ENCODE results near the gene UFSP2. TPM values are rescaled to one million over a fixed set of nuclear protein-coding genes. Genes with fewer than 3 reads are reported as not detected.

The UFSP2 gene
- total RNA-seq, 1 donor from 2014 or later = 28.3 TPM

DNA sequence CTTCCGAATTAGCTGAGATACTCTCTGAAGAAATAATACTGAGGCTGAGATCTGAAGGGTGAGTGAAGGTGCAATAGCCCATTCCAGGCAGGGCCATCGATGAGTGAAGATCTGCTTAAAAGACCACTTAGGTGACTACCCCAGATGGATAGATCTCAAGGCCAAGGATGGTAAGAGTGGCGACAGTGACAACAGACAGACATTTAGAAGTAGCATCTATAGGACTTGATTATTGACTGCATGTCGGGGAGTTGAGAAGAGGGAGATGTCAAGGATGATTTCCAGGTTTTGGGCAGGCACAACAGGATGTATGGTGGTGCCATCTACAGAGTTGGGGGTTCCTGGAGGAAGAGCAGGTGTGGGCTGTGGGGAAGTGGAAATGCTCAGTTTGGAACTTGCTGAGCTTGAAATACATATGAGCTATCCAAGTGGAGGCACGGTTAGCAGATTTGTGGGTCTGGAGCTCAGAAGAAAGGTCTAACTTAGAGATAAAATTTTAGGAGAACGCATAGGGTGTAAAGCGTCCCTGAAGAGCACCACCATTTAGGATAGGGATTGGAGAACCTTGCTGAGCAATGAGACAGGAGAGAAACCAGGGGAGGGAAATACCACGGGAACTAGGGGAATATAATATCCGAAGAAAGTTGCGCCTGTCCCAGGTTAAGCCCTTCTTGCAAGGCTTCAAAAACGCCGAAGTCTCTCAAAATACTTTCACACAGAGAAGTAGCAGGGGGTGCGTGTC lies 688 bp downstream of the UFSP2 start:
- peak; percentile 9 for ATAC-seq

DNA sequence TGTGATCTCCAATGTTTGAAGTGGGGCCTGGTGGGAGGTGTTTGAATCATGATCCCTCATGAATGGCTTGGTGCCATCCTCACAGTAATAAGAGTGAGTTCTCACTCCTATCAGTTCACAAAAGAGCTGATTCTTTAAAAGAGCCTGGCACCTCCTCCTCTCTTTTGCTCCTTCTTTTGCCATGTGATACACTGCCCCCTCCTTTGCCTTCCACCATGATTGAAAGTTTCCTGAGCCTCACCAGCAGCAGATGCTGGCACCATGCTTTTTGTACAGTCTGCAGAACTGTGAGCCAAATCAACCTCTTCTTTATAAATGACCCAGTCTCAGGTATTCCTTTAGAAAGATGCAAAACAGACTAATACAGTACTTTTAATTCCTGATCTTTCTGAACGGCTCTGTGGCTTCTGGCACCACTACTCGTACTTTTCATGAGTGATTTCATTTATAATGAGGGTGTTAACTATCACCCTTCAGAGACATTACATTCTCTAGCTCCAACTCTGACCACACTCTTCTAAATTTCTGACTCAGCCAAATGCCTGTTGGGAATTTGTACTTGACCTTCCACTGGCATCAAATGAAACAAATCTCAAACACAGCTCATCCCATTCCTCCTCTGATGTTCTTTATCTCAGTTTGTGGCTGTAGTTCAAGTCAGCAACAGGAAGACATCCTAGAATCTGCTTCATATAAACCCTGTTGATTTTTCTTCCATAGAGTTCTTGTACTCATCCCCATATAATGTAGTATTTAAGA lies 4.2 kb downstream of the UFSP2 start:
- ATAC-seq = no peak

DNA sequence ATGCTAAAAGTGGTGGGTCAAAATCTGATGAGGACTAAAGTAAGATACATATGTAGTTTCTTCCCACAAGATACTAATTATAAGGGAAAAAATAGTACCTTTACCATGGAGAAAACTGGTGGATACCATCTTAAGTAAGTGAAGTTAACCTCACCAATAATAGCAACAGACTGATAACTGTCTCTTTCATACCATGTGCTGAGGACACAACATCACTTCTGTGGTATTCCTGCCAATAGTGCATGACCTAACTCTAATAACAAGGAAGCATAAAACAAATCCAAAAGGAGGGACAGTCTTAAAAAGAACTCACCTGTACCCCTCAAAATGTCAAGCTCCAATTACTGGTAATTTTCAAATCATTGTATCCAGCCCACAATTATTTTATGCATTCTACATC lies 8.8 kb downstream of the UFSP2 start:
- no peak for ATAC-seq

- ATAC-seq = peak; percentile 47
Measured at GRCh38 chr4:185412412-185412811, 13.4 kb downstream of the UFSP2 start.

DNA sequence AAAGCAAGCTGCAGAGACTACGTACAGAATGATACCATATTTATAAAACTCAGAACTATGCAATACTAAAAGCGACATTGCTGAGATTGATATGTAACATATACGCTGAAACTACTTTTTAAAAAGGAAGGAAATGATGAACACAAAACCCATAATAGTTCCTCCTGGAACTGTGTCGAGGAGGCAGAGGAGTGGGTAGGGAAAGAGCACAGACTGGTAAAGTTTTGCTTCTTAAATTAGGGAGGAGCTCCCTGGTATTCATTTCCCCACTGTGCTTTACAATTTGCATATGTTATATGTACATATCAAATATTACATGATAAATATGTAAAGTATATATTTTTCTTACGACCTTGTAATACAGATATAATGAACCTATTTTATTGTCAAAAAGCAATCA lies 13.9 kb downstream of the UFSP2 start:
- no peak for ATAC-seq

DNA sequence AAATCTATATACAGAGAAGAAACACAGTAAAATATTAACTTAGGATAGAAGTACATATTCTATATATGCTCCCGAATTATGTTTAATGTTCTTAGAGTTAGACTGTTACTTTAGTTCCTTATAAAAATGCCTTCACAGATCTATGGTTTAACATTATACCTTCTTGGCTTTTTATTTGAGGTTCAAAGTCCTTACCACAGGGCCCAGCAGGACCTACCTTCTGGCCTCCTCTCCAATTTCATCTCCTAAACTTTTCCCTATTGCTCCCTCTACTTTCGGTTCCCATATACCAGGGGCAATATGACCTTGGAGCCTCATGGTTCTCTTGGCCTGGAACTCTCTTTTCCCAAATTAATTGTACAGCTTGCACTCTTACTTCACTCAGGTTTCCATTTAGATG lies 17.3 kb downstream of the UFSP2 start:
- ATAC-seq = no peak

- peak; percentile 39 for ATAC-seq
Measured at GRCh38 chr4:185405296-185405999, 20.3 kb downstream of the UFSP2 start.

DNA sequence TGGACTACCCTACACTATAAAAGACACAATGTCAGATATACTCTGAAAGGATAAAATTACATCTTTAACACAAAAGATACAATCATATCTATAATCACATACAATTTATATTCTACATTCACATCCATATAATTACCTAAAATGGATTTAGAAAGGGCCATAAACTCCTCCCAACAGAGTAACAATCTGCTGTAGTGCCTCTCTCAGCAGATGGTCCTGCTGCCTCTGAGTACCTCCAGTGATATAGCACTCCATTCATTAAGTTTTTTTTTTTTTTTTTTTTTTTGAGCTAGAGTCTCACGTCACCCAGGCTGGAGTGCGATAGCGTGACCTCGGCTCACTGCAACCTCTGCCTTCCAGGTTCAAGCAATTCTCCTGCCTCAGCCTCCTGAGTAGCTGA lies 21.7 kb downstream of the UFSP2 start:
- ATAC-seq = no peak

DNA sequence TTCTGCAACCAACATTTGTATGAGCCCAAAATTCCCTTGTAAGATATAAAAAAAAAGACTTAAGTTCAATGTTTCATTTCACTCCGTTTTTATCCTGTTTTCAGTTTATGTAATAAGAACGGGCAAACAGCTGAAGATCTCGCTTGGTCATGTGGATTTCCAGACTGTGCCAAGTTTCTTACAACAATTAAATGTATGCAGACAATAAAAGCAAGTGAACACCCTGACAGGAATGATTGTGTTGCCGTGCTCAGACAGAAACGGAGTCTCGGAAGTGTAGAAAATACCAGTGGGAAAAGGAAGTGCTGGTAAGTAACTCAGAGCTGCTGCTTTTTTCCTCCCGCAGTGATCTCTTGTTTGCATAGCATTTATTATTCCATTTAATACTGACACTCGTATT lies 26.3 kb downstream of the UFSP2 start:
- ATAC-seq = no peak

GRCh38 chr4:185398618-185399017 lies 27.1 kb downstream of the UFSP2 start:
- no peak for ATAC-seq

DNA sequence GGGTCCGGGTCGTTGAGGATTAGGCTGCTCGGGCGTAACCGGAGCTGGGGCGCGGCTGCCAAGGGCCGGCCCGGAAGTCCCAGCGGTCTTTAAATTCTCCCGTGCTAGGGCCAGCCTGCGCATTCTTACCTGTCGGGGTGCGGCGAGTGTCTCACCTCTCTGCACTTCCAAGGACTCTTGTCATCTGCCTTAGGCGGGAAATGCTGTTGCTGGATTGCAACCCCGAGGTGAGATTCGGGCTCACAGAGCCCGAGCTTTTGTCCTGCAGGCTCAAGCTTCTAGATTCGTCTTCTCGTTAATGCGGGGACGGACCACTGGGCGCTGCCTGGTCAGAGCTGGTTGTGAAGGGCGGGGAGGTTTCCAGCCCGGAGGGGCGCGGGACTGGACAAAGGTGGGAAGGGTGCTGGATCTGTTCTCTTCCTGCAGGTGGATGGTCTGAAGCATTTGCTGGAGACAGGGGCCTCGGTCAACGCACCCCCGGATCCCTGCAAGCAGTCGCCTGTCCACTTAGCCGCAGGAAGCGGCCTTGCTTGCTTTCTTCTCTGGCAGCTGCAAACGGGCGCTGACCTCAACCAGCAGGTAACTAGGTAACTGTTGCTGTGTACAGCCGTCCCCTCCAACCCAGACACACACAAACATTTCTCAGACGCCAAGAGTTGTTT lies 28.9 kb downstream of the UFSP2 start, which contains the start of gene ANKRD37:
Gene ANKRD37, plus strand, starts transcription at position 118 of the 662 bp plus-strand sequence. Its CDS starts 83 bp downstream, at position 201.
- ATAC-seq = peak; percentile 3

DNA sequence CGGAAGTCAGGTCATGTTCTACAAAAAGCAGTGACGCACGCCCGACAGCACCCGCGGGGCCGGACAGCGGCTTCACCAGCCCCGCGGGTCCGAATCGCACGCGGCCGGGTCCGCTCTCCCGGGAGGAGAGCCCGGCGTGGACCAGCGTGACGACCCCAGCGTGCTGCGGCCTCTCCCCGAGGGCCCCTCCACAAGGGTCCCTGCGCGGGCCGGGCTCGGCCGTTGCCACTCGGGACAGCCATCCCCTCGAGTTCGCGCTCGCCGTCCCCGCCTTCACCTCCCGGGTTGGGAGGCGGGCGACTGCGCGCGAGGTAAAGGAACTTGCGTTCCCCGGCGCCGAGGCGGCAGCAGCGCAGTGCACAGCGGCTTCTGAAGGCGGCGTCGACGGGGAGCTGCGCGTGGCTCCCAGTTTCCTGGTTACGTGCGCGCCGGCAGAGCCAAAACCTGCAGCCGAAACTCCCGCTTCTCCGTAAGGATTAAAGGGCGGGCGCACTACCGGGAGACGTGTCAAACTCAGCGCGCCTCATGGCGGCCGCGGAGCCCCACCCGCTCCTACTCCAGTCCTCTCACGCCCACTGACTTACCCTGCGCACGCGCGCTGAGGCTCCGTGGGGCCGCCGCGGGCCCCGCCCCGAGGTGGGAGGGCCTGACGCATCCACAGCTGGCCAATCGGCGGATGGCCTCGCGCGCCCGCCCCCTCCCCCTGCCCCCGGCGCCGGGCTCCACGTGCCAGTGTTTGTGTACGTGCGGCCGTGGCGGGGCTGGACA lies 29.6 kb downstream of the UFSP2 start:
- ATAC-seq = peak; percentile 95

DNA sequence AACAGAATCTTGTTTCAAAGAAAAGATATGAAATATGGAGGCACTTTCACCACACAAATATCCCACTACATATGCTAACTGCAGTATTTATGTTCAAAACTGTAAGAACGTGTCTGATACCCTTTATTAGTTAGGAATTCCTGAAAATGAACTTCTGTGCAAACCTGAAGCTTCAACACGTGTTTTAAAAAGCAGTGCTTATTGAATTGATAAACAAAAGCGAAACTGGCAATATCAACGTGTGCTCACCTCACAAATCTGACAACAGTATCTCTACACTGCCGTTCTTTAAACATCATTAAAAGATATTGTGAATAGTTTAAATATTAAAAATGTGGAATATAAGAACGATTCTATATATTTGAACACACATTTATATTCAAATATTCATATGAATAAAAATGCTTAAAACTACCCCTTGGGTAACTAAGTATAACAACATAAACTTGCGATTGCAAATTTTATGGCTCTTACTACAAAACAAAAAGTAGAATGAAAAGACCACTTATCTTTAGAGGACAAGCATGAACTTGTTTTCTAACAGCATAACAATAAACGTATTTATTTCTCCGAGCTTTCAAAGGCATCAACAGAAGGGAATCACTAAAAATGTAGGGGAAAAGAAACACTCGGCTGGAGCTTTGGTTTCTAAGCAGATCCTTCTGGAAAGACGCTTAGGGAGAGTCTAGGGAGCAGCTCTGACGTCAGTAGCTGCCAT lies 30.4 kb downstream of the UFSP2 start, which contains the start of gene LRP2BP:
Gene LRP2BP, minus strand, starts transcription at position 687 of the 718 bp plus-strand sequence. CDS start 17,738 bp downstream, outside the sequence.
- ATAC-seq = no peak

DNA sequence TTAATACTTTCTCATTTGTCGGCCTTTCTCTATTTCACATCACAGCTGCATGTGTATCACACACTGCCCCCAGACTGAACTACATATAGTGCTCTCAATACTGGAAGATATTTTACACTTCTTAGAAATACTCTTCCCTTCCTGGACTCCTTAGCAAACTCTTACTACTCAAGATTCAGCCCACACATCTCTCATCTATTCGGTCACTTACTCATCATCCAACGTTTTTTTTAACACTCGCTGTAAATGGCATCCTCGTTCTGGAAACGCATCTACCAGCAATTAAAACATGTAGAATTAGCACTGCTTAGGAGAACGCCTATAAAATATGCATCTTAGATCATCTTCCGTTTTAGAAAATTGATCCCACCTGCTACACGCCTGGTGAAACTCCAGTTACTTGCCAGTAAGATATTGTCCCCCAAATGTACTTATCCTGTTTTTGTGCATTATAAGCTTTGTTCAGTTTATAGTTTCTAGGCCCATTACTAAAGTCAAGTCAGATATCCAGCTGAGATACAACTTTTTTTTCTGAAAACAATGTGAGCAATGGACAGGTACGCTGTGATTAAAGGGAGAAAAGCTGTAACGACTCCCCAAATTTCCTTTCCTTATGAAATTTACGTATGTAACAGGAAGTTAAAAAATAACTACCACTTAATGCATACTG lies 31.1 kb downstream of the UFSP2 start:
- no peak for ATAC-seq

GRCh38 chr4:185392156-185392555 lies 33.6 kb downstream of the UFSP2 start:
- ATAC-seq = no peak

- no peak for ATAC-seq
Measured at GRCh38 chr4:185390941-185391340, 34.8 kb downstream of the UFSP2 start.

- no peak for ATAC-seq
Measured at GRCh38 chr4:185387957-185388356, 37.8 kb downstream of the UFSP2 start.

- no peak for ATAC-seq
Measured at GRCh38 chr4:185384930-185385331, 40.8 kb downstream of the UFSP2 start.

DNA sequence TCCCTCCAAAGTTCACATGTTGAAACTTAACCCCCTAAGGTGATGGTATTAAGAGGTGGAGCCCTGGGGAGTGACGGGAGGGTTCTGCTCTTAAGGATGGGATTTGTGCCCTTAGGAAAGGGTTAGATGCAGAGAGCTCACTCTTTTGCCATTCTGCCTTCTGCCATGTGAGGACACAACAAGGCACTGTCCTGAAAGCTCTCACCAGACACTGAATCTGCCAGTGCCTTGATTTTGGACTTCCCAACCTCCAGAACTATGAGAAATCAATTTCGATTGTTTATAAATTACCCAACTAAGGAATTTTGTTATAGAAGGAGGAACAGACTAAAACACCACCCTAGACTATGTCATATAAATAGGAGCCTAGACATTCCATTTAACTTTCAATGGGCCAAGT lies 41.7 kb downstream of the UFSP2 start:
- ATAC-seq = no peak

DNA sequence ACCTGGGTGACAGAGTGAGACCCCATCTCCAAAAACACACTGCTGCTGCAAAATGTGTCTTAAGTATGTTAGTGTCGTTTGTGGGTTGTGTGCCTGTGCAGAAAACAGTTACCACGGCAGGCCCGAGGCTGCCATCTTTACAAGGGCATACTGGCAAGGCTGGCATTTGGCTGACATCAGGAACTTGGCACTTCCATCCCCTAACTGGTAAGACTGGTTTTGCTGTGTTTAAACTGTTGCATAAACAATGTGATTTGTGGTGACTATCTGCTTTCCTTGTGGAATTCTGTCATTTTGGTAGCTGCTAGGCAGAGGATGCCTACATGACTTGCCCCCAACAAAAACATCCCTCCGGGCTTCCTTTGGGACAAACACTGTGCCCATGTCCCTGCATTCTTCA lies 42.3 kb downstream of the UFSP2 start:
- peak; percentile 83 for ATAC-seq

DNA sequence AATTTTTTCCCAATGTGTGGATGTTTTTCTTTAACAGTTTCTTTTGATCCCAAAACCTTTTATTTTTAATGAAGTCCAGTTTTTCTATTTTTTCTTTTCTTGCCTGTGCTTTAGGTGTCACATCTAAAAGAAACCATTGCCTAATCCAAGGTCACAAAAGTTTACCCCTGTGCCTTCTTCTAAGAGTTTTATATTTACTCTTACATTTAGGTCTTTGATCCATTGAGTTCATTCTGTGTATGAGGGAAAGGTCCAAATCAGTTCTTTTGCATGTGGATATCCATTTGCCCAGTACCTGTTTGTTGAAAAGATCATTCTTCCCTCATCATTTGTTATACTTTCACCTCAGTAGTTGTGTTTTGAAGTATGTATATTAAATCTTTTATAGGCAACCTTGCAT lies 43.0 kb downstream of the UFSP2 start:
- ATAC-seq = no peak
